ENCODE results near the gene LYL1. TPM values are rescaled to one million over a fixed set of nuclear protein-coding genes. Genes with fewer than 3 reads are reported as not detected.

Gene LYL1
- total RNA-seq, 8 experiments from 2014 or later = 0.11 to 1.3 (median 0.58) TPM; not detected in 1

Other genes with a start within 250 kb of the LYL1 start
- gene DNASE2, start 221.4 kb downstream of the LYL1 start, total RNA-seq = 10 to 100 TPM in 4 of 8 experiments, 1 to 10 TPM in 4; 2.2 to 70.1 (median 11.9) TPM
- gene KLF1, start 215.7 kb downstream of the LYL1 start, total RNA-seq = under 1 TPM in 4 of 8 experiments, not detected in 4; 0.11 to 0.33 (median 0.21) TPM
- gene GCDH, start 211.7 kb downstream of the LYL1 start, total RNA-seq = 10 to 100 TPM in 5 of 8 experiments, 1 to 10 TPM in 3; 6.4 to 42.4 (median 17.4) TPM
- 1 to 10 TPM in 1 of 8 experiments, under 1 TPM in 6, not detected in 1; 0.23 to 1.0 (median 0.71) TPM for gene SYCE2, start 183.6 kb downstream of the LYL1 start, total RNA-seq
- 100 to 1,000 TPM in 3 of 8 experiments, 10 to 100 TPM in 5; 49.5 to 112 (median 74.9) TPM for gene FARSA, start 169.1 kb downstream of the LYL1 start, total RNA-seq
- 100 to 1,000 TPM; 289 to 982 (median 397) TPM for gene CALR, start 164.2 kb downstream of the LYL1 start, total RNA-seq
- gene RAD23A, start 157.0 kb downstream of the LYL1 start, total RNA-seq = 100 to 1,000 TPM in 2 of 8 experiments, 10 to 100 TPM in 6; 41.9 to 114 (median 67.4) TPM
- 10 to 100 TPM; 18.2 to 51.6 (median 28.3) TPM for gene GADD45GIP1, start 145.6 kb downstream of the LYL1 start, total RNA-seq
- gene DAND5, start 133.3 kb downstream of the LYL1 start, total RNA-seq = under 1 TPM in 6 of 8 experiments, not detected in 2; 0.09 to 0.47 (median 0.31) TPM
- 10 to 100 TPM in 4 of 8 experiments, under 1 TPM in 4; under 0.01 to 72.3 (median 6.4) TPM for gene NFIX, start 107.4 kb downstream of the LYL1 start, total RNA-seq
- gene TRMT1, start 13.9 kb upstream of the LYL1 start, total RNA-seq = 10 to 100 TPM; 21.8 to 59.3 (median 34.6) TPM
- 10 to 100 TPM in 7 of 8 experiments, 1 to 10 TPM in 1; 9.7 to 56.8 (median 28.3) TPM for gene NACC1, start 15.4 kb upstream of the LYL1 start, total RNA-seq
- 10 to 100 TPM; 23.4 to 57.5 (median 34.1) TPM for gene STX10, start 47.5 kb upstream of the LYL1 start, total RNA-seq
- gene IER2, start 47.6 kb upstream of the LYL1 start, total RNA-seq = 10 to 100 TPM; 33.2 to 61.5 (median 39.8) TPM